Natural killer cell treated with Interleukin-12 subunit alpha and Interleukin-12 subunit beta and Interleukin-15 and Interleukin-18, amount 100 ng/mL, for 72 hours (primary cell): ENCODE results near the gene RIPOR1. TPM values are rescaled to one million over a fixed set of nuclear protein-coding genes. Genes with fewer than 3 reads are reported as not detected.

ENCODE experiments used
- ATAC-seq, 2 donors: fragments of 150-1000 bp; cut with Tn5 transposase in 1 of 2; sonication (Bioruptor Pico), chemical (Tn5 transposase) in 1 of 2; 2 replicates each; pipeline ENCODE4 v1.10.0; 2021
- DNase-seq: peaks from one replicate; pipeline ENCODE4 v3.0.0; 2022; ENCODE audit warnings: low spot score
- H3K27ac Mint-ChIP-seq, 2 donors: 1 replicate in 1 of 2; 2 replicates in 1 of 2; pipeline ENCODE4 v1.8.0; 2022; ENCODE audit warnings: mixed read lengths in 2 of 2, mild to moderate bottlenecking in 1 of 2, moderate library complexity in 1 of 2
- H3K27me3 Mint-ChIP-seq, 2 donors: 1 replicate in 1 of 2; 2 replicates in 1 of 2; pipeline ENCODE4 v1.8.0; 2022; ENCODE audit warnings: mixed read lengths in 2 of 2
- H3K36me3 Mint-ChIP-seq: one replicate; pipeline ENCODE4 v1.8.0; 2022; ENCODE audit warnings: mixed read lengths
- H3K4me1 Mint-ChIP-seq, 2 donors: 1 replicate in 1 of 2; 2 replicates in 1 of 2; pipeline ENCODE4 v1.8.0; 2022; ENCODE audit warnings: low read depth in 2 of 2, mixed read lengths in 2 of 2, mild to moderate bottlenecking in 1 of 2
- H3K4me3 Mint-ChIP-seq: one replicate; pipeline ENCODE4 v1.8.0; 2022; ENCODE audit warnings: mixed read lengths
- H3K9me3 Mint-ChIP-seq: 2 replicates; pipeline ENCODE4 v1.8.0; 2022; ENCODE audit warnings: mixed read lengths
- total RNA-seq, 2 donors: library from RNA; stranded (reverse); gene quantifications; one replicate each; pipeline ENCODE4 v1.2.3, GENCODE V29; 2022

RIPOR1 gene
- total RNA-seq, 2 donors from 2014 or later = 47.7 to 48.2 TPM

- peaks cover 7% of the 10 kb centered on the region for H3K36me3 Mint-ChIP-seq
- peak overlapping the region; percentile 50 to 69 for H3K27ac Mint-ChIP-seq
Observed at GRCh38 chr16:67538666-67539101, 10.1 kb downstream of the RIPOR1 start.

DNA sequence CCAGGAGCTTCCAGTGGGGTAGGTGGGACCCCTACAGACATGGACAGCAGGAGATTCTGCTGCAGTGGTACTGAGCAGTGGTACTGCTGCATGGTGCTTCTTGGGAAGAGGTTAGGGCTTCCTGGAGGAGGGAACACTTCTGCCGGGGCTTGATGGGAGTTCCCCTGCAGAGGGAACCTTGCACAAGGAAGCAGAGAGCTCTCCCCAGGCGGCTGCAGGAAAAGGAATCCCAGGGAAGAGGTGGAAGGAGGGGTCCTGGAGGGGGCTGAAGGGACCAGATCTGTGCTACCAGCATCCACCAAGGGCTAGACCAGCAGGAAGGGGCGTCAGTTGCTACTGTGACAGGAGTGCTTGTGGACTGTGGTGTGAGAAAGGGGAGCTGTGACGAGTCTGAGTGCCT lies 10.6 kb downstream of the RIPOR1 start:
- Mint-ChIP-seq H3K4me1 (peaks cover 44 to 49% of the 10 kb centered on the region in 2 donors), H3K4me3 (peak overlapping the region; percentile 75), H3K9me3 (no peaks in the 10 kb centered on the region), H3K36me3 (peaks cover 7% of the 10 kb centered on the region), H3K27ac (peak overlapping the region; percentile 50 to 69), H3K27me3 (no peaks in the 10 kb centered on the region)
- no peak for ATAC-seq
- no peak for DNase-seq

More at GRCh38 chr16:67538666-67539101, 10.1 kb downstream of the RIPOR1 start:
- Mint-ChIP-seq H3K4me1 (peaks cover 44 to 49% of the 10 kb centered on the region in 2 donors), H3K9me3 (no peaks in the 10 kb centered on the region), H3K27me3 (no peaks in the 10 kb centered on the region), H3K4me3 (peak overlapping the region; percentile 75)
- DNase-seq = no peak
- ATAC-seq = no peak

- Mint-ChIP-seq H3K4me1 (peaks cover 44 to 48% of the 10 kb centered on the region in 2 donors), H3K27me3 (no peaks in the 10 kb centered on the region), H3K4me3 (peak overlapping the region; percentile 48), H3K36me3 (peaks cover 7% of the 10 kb centered on the region), H3K9me3 (no peaks in the 10 kb centered on the region), H3K27ac (peak overlapping the region in 1 of 2 donors; percentile 69)
- ATAC-seq (no peak), DNase-seq (no peak)
Observed at GRCh38 chr16:67539691-67540635, 11.3 kb downstream of the RIPOR1 start.

GRCh38 chr16:67540756-67541155 lies 12.1 kb downstream of the RIPOR1 start:
- H3K27ac Mint-ChIP-seq = peak overlapping the region in 1 of 2 donors; percentile 40

DNA sequence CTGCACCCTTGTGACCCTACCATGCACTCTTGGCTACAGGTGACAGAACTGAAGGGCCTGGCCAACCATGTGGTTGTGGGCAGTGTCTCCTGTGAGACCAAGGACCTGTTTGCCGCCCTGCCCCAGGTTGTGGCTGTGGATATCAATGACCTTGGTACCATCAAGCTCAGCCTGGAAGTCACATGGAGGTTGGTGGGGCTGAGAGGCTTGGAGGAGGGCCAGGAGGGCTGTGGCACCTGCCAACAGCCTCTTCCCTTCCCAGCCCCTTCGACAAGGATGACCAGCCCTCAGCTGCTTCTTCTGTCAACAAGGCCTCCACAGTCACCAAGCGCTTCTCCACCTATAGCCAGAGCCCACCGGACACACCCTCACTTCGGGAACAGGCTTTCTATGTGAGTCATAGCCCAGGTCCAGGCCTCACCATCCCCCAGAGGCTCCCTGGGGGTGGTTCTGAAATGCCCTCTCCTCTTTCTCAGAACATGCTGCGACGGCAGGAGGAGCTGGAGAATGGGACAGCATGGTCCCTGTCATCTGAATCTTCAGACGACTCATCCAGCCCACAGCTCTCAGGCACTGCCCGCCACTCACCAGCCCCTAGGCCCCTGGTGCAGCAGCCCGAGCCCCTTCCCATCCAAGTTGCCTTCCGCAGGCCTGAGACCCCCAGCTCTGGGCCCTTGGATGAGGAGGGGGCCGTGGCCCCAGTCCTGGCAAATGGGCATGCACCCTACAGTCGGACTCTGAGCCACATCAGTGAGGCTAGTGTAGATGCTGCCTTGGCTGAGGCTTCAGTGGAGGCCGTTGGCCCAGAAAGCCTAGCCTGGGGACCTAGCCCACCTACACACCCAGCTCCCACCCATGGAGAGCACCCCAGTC lies 13.0 kb downstream of the RIPOR1 start:
- Mint-ChIP-seq H3K27me3 (no peaks in the 10 kb centered on the region), H3K4me3 (no peak overlapping the region), H3K9me3 (no peaks in the 10 kb centered on the region), H3K27ac (peak overlapping the region in 1 of 2 donors; percentile 40), H3K36me3 (peaks cover 7% of the 10 kb centered on the region), H3K4me1 (peaks cover 29 to 38% of the 10 kb centered on the region in 2 donors)
- ATAC-seq (no peak), DNase-seq (no peak)

More at GRCh38 chr16:67540756-67541155, 12.1 kb downstream of the RIPOR1 start:
- Mint-ChIP-seq H3K9me3 (no peaks in the 10 kb centered on the region), H3K27me3 (no peaks in the 10 kb centered on the region), H3K36me3 (peaks cover 7% of the 10 kb centered on the region), H3K4me3 (peak overlapping the region; percentile 48), H3K4me1 (peaks cover 36 to 43% of the 10 kb centered on the region in 2 donors)
- ATAC-seq (no peak), DNase-seq (no peak)

DNA sequence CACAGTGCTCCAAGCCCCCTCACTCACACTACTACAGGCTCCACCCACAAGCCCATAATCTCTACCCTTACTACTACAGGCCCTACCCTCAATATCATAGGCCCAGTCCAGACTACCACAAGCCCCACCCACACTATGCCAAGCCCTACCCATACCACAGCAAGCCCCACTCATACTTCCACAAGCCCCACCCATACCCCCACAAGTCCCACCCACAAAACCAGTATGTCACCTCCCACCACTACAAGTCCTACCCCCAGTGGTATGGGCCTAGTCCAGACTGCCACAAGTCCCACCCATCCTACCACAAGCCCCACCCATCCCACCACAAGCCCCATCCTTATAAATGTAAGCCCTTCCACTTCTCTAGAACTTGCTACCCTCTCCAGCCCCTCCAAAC lies 13.8 kb downstream of the RIPOR1 start:
- Mint-ChIP-seq H3K27me3 (no peaks in the 10 kb centered on the region), H3K36me3 (peaks cover 7% of the 10 kb centered on the region), H3K4me3 (no peak overlapping the region), H3K4me1 (peaks cover 24 to 36% of the 10 kb centered on the region in 2 donors), H3K27ac (peak overlapping the region in 1 of 2 donors; percentile 5), H3K9me3 (no peaks in the 10 kb centered on the region)
- DNase-seq (peak; percentile 73), ATAC-seq (peak; percentile 77 to 82)

DNA sequence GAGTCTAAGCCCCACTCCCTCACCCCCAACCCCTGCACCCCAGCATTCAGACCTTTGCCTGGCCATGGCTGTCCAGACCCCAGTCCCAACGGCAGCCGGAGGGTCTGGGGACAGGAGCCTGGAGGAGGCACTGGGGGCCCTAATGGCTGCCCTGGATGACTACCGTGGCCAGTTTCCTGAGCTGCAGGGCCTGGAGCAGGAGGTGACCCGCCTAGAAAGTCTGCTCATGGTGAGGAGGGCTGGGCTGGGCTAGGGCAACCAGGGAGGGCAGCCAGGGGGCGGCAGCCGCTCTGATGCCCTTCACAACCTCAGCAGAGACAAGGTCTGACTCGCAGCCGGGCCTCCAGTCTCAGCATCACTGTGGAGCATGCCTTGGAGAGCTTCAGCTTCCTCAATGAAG lies 14.4 kb downstream of the RIPOR1 start:
- no peak overlapping the region for H3K27ac Mint-ChIP-seq
- peaks cover 24 to 39% of the 10 kb centered on the region in 2 donors for H3K4me1 Mint-ChIP-seq
- H3K9me3 Mint-ChIP-seq = no peaks in the 10 kb centered on the region
- no peaks in the 10 kb centered on the region for H3K27me3 Mint-ChIP-seq
- peaks cover 7% of the 10 kb centered on the region for H3K36me3 Mint-ChIP-seq
- DNase-seq = no peak
- H3K4me3 Mint-ChIP-seq = no peak overlapping the region
- no peak for ATAC-seq

DNA sequence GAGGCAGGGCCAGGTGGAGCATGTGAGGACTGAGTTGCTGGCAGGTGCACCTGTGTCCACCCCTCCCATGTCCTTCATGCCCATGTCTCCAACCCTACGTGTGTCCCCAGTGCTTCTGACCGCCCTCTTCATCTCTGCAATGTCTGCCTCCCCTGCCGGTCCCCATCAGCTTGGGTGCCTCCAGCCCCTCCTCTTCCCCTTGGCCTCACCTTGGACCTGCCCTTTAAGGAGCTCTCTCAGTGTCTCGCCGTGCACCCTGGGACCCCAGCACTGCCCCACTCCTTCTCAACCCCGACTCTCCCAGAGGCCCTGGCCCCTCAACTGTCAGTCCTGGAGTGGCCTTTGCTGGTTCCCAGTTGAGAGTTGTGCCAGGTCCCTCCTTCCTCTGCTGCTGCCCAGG lies 15.0 kb downstream of the RIPOR1 start:
- Mint-ChIP-seq H3K27me3 (no peaks in the 10 kb centered on the region), H3K27ac (no peak overlapping the region), H3K4me3 (no peak overlapping the region), H3K9me3 (no peaks in the 10 kb centered on the region), H3K36me3 (peaks cover 7% of the 10 kb centered on the region), H3K4me1 (peaks cover 24 to 39% of the 10 kb centered on the region in 2 donors)
- ATAC-seq (no peak), DNase-seq (no peak)

DNA sequence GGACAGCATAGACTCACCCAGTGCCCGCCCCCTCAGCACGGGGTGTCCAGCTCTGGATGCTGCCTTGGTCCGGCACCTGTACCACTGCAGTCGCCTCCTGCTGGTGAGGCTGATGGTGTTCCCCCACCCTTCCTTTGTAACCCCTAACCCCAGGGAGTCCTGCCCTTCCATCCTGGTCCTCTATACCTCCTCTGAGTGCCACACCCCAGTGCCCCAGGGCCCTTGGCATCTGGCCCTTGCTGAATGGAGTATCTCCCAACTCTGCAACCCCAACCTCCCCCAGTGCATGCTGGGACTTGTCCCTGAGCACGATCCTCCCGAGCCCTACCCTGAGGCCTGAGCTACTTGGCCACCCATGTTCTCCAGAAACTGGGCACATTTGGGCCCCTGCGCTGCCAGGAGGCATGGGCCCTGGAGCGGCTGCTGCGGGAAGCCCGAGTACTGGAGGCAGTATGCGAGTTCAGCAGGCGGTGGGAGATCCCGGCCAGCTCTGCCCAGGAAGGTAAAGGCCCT lies 15.8 kb downstream of the RIPOR1 start:
- H3K27me3 Mint-ChIP-seq = no peaks in the 10 kb centered on the region
- no peak overlapping the region for H3K4me3 Mint-ChIP-seq
- H3K36me3 Mint-ChIP-seq = peaks cover 7% of the 10 kb centered on the region
- H3K4me1 Mint-ChIP-seq = peaks cover 19 to 31% of the 10 kb centered on the region in 2 donors
- DNase-seq = no peak
- no peak overlapping the region for H3K27ac Mint-ChIP-seq
- ATAC-seq = no peak
- H3K9me3 Mint-ChIP-seq = no peaks in the 10 kb centered on the region

DNA sequence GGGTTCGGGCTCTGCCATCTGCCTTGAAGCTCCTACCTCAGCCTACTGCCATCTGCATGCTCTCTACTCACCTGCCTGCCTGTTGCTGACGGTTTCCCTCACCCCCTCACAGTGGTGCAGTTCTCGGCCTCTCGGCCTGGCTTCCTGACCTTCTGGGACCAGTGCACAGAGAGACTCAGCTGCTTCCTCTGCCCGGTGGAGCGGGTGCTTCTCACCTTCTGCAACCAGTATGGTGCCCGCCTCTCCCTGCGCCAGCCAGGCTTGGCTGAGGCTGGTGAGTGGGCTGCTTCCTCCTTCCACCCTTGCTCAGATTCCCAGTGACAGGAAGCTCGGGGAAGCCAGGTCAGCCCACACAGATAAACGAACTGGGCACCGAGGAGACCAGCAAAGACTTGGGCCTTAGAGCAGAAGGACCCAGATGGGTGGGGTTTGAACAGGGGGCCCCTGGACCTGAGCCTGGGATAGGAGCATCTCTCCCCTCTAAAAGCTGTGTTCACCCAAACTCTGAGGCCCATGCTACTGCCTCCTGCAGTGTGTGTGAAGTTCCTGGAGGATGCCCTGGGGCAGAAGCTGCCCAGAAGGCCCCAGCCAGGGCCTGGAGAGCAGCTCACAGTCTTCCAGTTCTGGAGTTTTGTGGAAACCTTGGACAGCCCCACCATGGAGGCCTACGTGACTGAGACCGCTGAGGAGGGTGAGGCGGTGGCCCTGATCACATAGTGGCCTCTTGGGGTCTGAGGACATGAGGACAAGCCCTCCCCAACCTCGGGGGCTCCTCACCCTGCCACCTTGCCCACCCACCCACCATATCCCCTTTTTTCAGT lies 16.4 kb downstream of the RIPOR1 start:
- Mint-ChIP-seq H3K27ac (no peak overlapping the region), H3K27me3 (no peaks in the 10 kb centered on the region), H3K36me3 (peaks cover 7% of the 10 kb centered on the region), H3K4me3 (no peak overlapping the region), H3K9me3 (no peaks in the 10 kb centered on the region), H3K4me1 (peaks cover 19 to 28% of the 10 kb centered on the region in 2 donors)
- no peak for DNase-seq
- ATAC-seq = no peak

DNA sequence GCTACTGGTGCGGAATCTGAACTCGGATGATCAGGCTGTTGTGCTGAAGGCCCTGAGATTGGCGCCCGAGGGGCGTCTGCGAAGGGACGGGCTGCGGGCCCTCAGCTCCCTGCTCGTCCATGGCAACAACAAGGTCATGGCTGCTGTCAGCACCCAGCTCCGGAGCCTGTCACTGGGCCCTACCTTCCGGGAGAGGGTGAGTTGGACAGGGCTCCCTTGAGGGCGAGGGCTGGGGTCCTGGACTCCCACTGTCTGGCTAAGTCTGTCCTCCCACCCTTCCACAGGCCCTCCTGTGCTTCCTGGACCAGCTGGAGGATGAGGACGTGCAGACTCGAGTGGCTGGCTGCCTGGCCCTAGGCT lies 17.0 kb downstream of the RIPOR1 start:
- Mint-ChIP-seq H3K36me3 (peaks cover 5% of the 10 kb centered on the region), H3K27ac (no peak overlapping the region), H3K27me3 (no peaks in the 10 kb centered on the region), H3K4me3 (no peak overlapping the region), H3K9me3 (no peaks in the 10 kb centered on the region), H3K4me1 (peaks cover 16 to 24% of the 10 kb centered on the region in 2 donors)
- ATAC-seq (no peak), DNase-seq (no peak)

DNA sequence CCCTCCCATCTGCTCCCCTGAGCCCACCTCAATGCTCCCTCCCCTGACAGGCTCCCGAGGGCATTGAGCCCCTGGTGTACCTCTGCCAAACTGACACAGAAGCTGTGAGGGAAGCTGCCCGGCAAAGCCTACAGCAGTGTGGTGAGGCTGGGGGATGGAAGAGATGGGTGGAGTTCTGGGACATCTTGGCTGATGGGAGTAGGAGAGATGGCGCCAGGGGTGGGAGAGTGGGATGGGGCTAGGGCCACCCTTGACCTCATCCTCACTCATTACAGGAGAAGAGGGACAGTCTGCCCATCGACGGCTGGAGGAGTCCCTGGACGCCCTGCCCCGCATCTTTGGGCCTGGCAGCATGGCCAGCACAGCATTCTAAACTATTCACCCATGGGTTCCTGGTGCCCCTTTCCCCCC lies 17.5 kb downstream of the RIPOR1 start:
- Mint-ChIP-seq H3K4me3 (no peak overlapping the region), H3K27me3 (no peaks in the 10 kb centered on the region), H3K4me1 (peaks cover 12 to 21% of the 10 kb centered on the region in 2 donors), H3K27ac (peak overlapping the region in 1 of 2 donors; percentile 62), H3K9me3 (no peaks in the 10 kb centered on the region), H3K36me3 (peaks cover under 1% of the 10 kb centered on the region)
- DNase-seq (no peak), ATAC-seq (no peak)
